RCC 7860 (cell line): ENCODE data around the gene RNF123.
A peak's percentile ranks its signal among the peaks of the same experiment; 100 is the strongest.

Experiments
- DNase-seq: peaks from one replicate; pipeline ENCODE4 v3.0.0-alpha.2; 2015; ENCODE audit warnings: low spot score
- FAIRE-seq: peaks from 2 replicates; lab custom pipeline; 2012; peaks lifted over from hg19 to GRCh38; lab: Jason Lieb, UNC

RNF123 gene

DNA sequence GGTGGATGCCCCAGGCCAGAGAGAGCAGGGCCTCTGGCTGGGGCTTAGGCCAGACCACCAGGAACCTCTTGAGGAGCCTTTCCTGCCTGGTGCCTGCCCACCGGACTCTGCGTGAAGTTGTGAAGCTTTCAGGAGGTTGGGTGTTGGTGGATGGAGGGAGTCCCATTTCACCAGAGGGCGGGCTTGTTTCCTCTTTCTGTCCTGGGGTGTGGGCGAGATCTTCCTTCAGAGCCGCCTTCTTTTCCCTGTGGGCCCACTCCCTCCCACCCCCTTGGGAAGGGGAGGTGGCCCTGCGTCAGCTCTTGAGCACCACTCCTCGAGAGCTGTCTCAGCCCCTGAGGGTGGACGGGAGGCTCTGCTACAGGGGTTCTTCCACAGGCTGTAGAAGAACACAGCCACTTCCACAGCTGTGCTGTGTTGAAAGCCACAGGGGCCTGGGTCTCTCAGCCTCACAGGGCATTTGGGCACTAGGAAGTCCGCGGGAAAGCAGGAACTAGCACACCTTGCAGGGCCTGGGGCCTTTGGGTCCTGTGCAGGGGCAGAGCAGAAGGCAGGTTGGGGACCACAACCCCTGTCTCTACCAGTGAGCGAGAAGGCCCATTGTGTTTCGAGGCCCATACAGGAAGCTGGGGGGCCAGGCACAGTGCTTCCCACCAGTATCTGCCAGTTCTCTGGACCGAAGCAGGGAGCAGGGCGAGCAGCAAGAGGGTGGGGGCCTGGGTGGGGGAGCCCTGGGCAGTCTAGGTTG, 28.0 kb downstream of the RNF123 start:
- DNase-seq (no peak), FAIRE-seq (no peak)

DNA sequence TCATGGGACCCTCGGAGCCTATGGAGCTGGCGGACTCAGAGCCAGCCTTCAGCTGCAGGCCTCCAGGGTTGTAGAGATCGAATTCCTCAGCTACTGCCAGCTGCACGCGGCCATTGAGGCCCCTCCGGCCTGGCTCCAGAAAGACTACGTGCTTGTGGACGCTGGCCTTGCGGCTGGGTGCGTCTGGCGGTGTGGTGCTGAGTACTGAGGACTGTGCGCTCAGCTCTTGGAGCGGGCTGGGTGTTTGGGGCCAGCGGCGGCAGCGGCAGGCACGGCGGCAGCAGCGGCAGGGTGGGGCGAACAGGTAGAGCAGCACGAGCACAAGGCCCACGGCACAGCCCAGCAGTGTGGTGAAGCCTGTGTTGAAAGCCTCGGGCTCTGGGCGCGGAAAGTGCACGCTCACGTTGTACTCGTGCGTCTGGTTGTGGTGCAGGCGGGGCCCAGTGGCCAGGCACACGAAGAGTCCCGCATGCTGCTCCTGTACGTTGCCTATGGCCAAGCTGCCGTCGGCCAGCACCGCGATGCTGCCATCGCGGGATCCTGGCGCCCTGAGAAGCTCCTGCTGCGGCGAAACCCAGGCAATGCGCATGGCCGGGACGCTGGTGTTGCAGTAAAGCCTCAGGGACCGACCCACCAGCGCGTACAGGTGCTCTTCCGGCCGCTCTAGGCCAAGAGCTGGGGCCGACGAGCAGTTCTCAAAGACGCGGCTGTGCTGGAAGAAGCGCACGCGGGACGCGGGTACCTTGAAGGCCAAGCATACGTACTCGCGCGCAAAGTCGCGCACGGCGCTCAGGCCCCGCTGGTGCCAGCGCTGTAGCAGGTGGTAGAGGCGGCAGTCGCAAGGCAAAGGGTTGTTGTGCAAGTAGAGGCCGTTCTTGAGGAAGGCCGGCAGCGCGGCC, 28.9 kb downstream of the RNF123 start:
- FAIRE-seq: no peak
- no peak for DNase-seq

DNA sequence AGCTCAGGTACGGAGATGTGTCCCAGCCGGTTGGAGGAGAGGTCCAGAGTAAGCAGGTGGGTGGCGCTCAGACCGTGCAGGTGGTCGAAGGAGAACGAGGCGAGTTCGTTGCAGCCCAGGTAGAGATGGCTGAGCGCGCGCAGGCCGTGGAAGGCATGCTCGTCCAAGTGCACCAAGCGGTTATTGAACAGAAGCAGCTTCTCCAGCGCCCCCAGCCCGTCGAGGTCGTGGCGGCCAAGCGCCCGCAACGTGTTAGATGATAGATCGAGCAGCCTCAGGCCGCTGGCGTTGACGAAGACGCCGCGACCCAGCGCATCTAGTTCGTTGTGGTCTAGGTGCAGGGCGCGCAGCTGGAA, 29.5 kb downstream of the RNF123 start:
- no peak for DNase-seq
- FAIRE-seq: no peak

DNA sequence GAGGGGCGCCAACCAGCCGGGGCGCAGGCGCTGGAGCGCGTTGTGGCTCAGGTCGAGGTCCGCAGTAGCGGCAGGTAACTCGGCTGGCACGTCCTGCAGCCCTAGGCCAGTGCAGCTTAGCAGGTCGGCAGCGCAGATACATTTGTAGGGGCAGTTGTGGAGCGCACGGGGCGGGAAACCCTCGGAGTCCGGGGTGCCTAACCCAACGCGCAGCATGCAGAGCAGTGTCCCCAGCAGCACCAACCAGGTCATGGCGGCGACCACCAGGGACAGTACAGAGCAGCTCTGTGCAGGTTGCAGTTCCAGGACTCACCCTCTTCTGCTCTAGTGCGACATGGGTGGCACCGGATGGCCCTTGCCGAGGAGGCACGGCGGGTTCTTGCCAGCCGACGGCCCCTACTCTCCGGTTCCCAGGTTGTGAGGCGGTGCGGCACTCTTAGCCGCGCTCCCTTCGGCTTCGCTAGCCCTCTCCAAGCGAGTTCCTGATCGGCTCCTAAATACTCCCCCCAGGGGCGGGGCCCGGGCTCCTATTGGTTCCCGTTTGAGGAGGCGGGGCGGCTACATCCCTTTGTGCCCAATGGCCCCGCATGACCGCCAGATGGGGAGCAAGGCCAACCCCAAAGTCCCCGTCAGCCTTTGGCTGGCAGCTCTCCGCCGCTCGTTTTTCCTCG, 30.0 kb downstream of the RNF123 start, which contains the start of gene AMIGO3:
Gene AMIGO3 (minus strand): TSS at position 471 of the 671 bp plus-strand sequence. CDS start 219 bp downstream, at position 252.
- no peak for FAIRE-seq
- DNase-seq: no peak

DNA sequence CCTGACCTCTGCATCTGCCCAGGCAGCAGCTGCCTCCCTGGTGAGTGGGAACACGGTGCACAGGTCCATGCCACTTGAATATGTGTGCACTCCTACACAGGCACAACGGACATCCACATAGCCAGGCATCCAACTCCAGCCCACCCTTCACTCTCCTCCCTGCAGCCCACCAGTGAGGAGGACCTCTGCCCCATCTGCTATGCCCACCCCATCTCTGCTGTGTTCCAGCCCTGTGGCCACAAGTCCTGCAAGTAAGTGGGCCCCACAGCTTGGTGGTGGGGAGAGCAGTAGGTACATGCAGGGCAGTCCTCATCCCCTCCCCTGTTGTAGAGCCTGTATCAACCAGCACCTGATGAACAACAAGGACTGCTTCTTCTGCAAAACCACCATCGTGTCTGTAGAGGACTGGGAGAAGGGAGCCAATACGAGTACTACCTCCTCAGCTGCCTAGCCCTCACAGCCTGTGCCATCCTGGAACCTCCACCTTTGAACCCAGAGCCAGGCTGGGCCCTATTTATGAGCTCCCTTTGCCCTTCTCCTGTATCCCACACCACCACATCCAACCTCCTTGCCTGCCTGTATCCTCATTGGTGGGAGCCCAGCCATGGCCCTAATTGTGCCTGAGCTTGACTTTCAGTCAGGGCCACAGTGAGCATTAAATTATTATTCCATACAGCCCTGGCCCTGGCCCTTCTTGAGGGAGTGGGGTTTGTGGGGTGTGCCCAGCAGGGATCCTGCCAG, 31.7 kb downstream of the RNF123 start:
- FAIRE-seq (no peak), DNase-seq (no peak)

DNA sequence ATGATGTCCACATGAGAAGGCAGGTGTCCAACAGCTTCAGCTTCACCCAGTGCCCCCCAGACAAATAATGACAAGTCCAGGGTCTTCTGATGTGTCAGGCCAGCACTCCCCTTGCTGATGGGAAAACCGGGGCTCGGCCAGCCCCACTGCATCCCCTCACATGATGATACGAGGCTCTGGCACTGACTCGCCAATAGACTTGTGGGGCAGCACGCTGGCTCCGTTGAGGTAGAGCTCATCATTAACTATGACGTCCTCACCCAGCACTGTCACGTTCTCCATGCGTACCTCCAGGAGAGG, 32.2 kb downstream of the RNF123 start:
- DNase-seq (no peak), FAIRE-seq (no peak)

DNA sequence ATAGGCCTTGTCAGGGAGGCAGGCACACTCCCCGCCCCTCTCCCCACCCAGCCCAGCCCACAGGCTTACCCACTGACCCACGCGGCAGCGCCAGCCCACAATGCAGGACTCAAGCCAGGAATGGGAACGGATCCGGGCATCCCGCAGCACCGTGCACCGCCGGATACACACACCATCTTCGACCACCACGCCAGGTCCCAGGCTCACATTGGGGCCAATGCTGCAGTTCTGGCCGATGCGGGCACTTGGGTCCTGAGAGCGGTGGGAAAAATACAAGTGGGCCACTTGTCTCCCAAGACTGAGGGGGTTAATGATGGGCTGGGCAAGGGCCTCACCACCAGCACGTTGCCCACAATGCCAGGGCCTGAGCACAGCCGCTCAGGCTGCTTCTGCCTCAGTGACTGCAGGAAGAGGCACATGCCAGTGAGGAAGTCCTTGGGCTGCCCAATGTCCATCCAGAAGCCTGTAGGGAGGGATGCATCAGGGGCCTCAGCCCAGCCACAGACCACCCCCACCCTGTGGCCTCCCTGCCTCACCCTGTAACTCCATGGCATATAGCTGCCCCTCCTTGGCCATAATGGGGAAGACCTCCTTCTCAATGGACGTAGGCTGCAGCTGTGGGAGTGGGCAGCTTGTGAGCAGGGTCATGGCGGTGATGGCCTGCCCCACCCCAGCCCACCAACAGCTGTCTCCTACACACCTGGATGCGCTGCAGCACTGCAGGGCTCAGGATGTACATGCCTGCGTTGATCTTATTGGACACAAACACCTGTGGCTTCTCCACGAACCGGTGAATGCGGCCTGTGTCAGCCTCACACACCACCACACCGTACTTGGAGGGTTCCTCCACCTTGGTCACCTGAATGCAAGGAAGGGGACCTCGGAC, 32.8 kb downstream of the RNF123 start:
- FAIRE-seq: no peak

DNA sequence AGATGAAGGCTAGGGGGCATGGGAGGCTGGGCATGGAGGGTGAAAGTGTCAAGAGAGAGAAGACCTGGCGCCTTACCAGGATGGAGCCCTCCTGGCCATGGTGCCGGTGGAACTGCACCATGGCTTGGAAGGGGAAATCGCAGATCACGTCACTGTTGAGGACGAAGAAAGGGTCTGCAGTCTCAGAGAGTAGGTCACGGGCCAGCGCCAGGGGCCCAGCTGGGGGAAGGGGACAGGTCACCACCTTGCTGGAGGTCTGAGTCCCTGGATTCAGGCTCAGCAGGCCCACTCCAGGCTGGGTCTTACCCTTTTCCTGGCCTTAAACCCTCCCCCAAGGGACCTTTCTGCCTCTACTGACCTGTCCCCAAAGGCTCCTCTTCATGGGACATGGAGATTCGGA, 33.5 kb downstream of the RNF123 start:
- FAIRE-seq: no peak

More for the DNA sequence above, 32.8 kb downstream of the RNF123 start:
- no peak for DNase-seq

DNA sequence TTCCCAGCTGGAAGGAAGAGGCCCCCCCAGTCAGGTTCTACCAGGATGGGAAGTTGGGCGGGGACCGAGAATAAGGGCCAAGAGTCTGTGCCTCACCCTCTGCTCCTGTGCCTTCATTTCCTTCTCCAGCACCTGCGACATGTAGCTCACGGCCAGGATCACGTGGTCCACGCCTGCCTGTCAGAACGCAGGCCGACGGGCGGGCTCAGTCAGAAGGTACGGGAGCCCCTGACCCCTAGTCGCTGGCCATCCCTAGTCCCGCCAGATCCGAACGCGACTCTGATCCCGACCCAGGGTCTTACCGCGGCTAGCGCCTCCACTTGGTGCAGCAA, 33.9 kb downstream of the RNF123 start:
- FAIRE-seq (no peak), DNase-seq (peak; percentile 24)

More for the DNA sequence above, 33.5 kb downstream of the RNF123 start:
- DNase-seq: no peak

DNA sequence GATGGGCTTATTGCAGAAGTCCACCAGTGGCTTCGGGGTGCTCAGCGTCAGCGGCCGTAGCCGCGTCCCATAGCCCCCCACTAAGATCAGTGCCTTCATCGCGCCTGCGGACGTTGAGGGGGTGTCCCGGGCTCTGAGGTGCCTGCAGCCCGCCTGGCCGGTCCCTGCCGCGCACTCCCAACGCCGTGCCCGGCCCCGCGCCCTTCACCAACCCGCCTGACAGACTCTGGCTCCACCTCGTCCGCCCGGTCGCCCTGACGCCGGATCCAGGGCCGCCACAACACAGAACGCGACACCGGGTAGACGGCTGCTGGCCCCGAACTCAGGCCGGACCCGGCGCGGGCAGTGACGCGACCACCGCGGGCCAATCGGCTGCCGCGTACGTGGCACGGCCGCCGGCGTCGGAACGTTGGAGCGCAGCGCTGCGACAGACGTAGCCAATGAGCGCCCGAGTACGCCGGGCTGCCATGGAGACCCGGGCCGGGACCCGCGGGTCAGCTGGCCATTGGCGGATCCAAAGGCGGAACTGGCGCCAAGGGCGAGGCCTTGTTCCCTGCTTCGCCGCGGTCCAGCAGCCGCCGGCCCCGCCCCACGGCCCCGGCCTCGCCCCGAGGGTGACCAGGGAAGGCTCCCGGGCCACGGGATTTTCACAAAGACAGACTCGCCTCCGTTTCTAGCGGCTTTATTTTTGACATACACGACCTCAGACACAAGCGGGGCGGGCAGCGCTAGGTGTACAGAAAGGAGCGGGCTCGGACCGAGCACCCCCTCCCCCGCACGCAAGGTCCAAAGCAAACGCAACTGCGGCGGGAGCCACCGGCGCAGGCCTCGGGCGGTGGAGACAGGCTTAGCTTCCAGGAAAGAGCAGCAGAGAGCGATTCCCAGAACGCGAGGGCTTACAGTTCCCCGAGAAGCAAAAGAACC, 34.5 kb downstream of the RNF123 start, which contains the start of gene GMPPB:
Gene GMPPB (minus strand): TSS at position 324 of the 924 bp plus-strand sequence. CDS start 225 bp downstream, at position 99.
- FAIRE-seq (no peak), DNase-seq (peak; percentile 90)

DNA sequence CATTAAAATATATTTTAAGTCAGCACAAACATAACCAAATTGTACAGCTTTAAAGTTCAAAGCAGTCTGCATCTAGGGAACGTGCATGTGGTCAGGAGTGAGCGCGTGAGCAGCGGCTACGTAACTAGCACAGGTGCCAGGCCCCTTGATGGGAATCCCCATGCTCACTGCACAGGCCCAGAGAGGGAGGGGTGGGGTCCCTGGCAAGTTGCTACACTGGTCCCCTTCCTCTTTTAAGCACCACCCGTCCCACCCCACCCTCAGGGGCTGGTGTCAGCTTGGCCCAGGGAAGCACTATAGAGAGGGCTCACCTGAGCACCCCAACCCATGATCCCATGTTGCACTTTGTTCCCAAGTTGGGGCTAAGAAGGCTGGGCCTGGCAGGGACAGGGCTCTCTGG, 35.2 kb downstream of the RNF123 start:
- DNase-seq: no peak

DNA sequence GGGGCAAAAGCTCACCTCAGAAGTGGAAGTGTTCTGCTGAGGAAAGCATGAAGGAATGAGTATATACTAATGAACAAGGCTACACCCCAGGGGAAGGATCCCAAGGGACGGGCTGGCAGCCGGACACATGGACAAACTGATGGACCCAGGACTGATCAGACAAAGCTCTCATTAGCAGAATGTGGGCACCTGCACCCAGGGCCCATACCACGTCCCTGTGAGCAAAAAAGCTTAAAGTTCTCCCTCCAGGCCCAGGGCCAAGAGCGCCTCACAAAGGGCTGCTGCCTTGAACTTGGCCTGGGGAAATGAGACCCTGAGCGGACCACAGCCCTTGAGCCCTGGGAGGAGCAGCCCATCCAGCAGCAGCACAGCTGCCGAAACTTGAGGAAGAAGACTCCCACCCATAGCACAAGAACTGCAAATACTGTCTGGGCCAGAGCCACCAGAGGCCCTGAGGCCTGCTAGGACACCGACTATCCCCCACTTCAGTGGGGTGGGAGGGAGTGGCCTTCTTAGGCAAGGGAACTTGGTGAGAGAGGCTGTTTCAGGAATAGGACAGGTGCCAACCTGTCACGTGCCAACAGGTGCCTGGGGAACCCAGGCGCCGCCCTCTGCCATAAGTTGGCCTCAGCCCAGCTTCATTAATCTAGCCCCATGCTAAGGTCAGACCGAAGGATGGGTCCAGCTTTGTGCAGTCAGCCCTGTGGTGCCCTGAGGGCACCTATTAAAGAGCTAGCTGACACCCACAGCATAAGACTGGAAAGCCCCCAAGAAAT, 36.7 kb downstream of the RNF123 start:
- DNase-seq (no peak), FAIRE-seq (no peak)

More for the DNA sequence above, 35.2 kb downstream of the RNF123 start:
- no peak for FAIRE-seq

DNA sequence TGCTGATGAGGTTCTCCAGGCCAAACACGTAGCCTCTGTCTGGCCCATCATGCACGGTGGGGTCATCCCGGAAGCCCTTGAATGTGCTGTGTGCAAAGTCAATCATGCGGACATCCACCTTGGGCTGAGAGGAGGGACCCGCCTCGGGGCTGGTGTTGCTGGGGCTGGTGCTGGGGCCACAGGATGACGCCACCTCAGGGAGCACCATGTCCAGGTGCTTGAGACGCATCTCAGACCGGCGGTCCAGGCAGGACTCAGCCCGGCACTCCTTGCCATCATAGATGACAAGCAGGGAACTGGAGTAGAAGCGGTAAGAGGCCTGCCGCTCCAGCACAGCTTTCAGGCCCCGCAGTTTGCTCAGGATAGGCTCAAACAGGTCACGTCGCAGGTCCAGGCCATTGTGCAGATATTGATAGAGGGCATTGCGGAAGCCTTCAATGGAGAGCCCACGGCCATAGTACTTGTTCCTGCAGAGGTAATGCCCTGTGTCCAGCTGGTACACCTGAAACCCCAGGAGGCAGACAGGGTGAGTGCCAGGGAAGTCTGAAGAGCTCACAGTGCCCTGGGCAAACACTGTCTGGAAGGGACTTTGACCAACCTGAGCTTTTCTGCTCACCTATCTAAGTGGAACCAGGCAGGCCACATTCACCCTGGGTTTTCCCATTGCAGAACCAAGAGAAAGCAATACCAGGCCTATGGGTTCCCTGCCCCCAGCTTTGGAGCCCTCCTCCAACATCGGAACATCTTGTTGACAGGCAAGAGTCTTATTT, 38.0 kb downstream of the RNF123 start:
- no peak for FAIRE-seq
- no peak for DNase-seq

DNA sequence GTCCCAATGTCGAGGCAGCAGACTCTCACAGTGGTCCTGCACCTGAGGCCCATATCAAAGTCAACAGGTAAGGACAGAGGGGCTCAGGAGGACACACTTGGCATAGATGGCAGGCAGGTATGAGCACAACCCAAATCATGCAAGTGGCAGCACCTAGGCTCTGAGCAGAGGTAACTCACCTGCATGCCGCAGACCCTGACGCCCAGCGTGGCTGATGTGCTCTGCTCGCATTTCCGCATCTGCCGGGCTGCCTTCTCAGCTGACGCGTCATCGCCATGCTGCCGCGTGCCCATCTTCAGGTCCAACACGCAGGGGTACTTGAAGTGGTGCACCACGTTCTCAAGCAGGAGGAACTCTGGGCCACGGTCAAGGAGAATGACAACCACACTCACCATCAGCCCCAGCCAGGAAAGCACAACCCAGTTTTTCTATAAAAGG, 38.6 kb downstream of the RNF123 start:
- no peak for FAIRE-seq
- DNase-seq: no peak

DNA sequence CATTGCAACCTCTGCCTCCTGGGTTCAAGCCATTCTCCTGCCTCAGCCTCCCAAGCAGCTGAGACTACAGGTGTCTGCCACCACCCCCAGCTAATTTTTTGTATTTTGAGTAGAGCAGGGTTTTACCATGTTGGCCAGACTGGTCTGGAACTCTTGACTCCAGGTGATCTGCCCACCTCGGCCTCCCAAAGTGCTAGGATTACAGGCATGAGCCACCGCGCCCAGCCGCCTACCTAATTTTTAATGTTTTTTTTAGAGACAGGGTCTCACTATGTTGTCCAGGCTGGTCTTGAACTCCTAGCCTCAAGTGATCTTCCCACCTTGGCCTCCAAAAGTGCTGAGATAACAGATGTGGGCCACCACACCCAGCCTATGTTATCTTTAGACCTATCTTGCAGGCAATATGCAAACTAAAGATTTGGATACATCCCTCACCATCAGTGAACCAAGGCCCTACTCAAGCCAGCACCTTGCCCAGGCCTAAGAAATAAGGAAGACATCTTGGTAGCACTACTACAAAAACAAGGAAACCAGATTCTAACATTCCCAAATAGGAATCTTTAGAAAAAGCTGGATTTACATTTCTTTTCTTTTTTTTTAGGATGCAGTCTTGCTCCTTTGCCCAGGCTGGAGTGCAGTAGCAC, 40.7 kb downstream of the RNF123 start:
- DNase-seq: no peak
- no peak for FAIRE-seq

DNA sequence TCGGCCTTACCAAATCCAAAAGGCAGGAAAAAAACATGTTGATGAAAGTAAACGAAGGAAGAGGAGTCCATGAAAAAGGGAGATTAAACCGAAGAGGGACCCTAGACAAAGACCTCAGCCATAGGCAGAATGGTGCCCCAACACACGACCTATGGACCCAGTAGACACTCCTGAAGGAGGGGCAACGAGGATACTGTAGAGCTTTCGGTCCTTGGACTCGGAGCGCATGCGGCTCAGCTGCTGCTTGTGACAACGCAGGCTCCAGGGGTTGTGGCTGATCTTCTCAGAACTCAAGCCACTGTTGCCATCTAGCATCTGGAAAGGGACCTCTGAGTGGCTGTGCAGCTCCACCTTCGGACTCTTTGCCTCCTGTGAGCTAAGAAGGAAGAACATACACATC, 43.2 kb downstream of the RNF123 start:
- DNase-seq (no peak), FAIRE-seq (no peak)

DNA sequence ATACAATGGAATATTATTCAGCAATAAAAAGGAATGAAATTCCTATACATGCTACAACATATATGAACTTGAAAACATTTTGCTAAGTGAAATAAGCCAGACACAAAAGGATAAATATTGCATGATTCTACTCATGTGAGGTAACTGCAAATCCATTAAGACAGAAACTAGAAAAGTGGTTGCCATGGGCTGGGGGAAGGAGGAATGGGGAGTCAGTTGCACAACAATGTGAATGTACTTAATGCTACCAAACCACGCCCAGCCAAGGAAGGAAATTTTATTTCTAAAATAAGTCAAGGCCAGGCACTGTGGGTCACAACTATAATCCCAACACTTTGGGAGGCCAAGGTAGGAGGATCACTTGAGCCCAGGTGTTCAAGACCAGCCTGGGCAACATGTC, 44.2 kb downstream of the RNF123 start:
- FAIRE-seq: no peak
- no peak for DNase-seq
